ENCODE measurements around the gene PTPN2.

Gene PTPN2

GRCh38 chr18:12883684-12884405, at the start of gene PTPN2:
Gene PTPN2 (minus strand): TSS chr18:12884237. CDS start chr18:12884141, 96 bp downstream.
- peak within 1 kb of the TSS; percentile 74 for H3K4me2 ChIP-seq
- no peak within 1 kb of the TSS for H3K4me3 ChIP-seq (IDR thresholded peaks at IDR 0.05; ENCODE audit: insufficient read depth, low read depth, low read length)
- peaks cover 39% of the 10 kb centered on the region for H3K4me1 ChIP-seq (ENCODE audit: low read depth, poor library complexity, severe bottlenecking)
- peaks cover 49% of the 10 kb centered on the region for H3K79me2 ChIP-seq (ENCODE audit: insufficient read depth, low read depth)
- TF ChIP-seq CTCF (conservative IDR thresholded peaks at IDR 0.05; ENCODE audit: low read depth, low read length): no peak
- peak within 1 kb of the TSS; percentile 87 for H3K27ac ChIP-seq
- peak within 1 kb of the TSS; percentile 65; the same call in 1 of the 2 replicates for H2AFZ ChIP-seq (ENCODE audit: low read depth)
- peak within 1 kb of the TSS; percentile 88 for H3K9ac ChIP-seq
- no peaks in the 10 kb centered on the region for H3K27me3 ChIP-seq (ENCODE audit: insufficient read depth, low read depth)
- H3K36me3 ChIP-seq (ENCODE audit: insufficient read depth): no peaks in the 10 kb centered on the region
- H4K20me1 ChIP-seq (ENCODE audit: insufficient read depth): no peaks in the 10 kb centered on the region

GRCh38 chr18:12933327-12933726, 49.3 kb upstream of the PTPN2 start:
- Histone ChIP-seq H3K4me3 (IDR thresholded peaks at IDR 0.05; ENCODE audit: insufficient read depth, low read depth, low read length) (no peak overlapping the region), H3K79me2 (ENCODE audit: insufficient read depth, low read depth) (no peaks in the 10 kb centered on the region), H2AFZ (ENCODE audit: low read depth) (no peak overlapping the region), H3K36me3 (ENCODE audit: insufficient read depth) (no peaks in the 10 kb centered on the region), H3K4me1 (ENCODE audit: low read depth, poor library complexity, severe bottlenecking) (peaks cover 23% of the 10 kb centered on the region), H3K9ac (no peak overlapping the region), H4K20me1 (ENCODE audit: insufficient read depth) (no peaks in the 10 kb centered on the region), H3K4me2 (no peak overlapping the region), H3K27me3 (ENCODE audit: insufficient read depth, low read depth) (no peaks in the 10 kb centered on the region), H3K27ac (no peak overlapping the region)
- TF ChIP-seq CTCF (conservative IDR thresholded peaks at IDR 0.05; ENCODE audit: low read depth, low read length): no peak

- Histone ChIP-seq H3K27me3 (ENCODE audit: insufficient read depth, low read depth) (no peaks in the 10 kb centered on the region; the same call in 1 of the 2 replicates), H4K20me1 (ENCODE audit: insufficient read depth) (no peaks in the 10 kb centered on the region), H3K4me2 (no peak overlapping the region), H3K27ac (no peak overlapping the region), H3K36me3 (ENCODE audit: insufficient read depth) (no peaks in the 10 kb centered on the region), H2AFZ (ENCODE audit: low read depth) (no peak overlapping the region), H3K4me3 (IDR thresholded peaks at IDR 0.05; ENCODE audit: insufficient read depth, low read depth, low read length) (no peak overlapping the region), H3K4me1 (ENCODE audit: low read depth, poor library complexity, severe bottlenecking) (peaks cover 14% of the 10 kb centered on the region), H3K79me2 (ENCODE audit: insufficient read depth, low read depth) (no peaks in the 10 kb centered on the region), H3K9ac (no peak overlapping the region)
- TF ChIP-seq CTCF (conservative IDR thresholded peaks at IDR 0.05; ENCODE audit: low read depth, low read length): no peak
Measured at GRCh38 chr18:12930908-12931307, 46.9 kb upstream of the PTPN2 start.

GRCh38 chr18:12930376-12930775, 46.3 kb upstream of the PTPN2 start:
- Histone ChIP-seq H2AFZ (ENCODE audit: low read depth) (no peak overlapping the region), H3K36me3 (ENCODE audit: insufficient read depth) (no peaks in the 10 kb centered on the region), H3K4me2 (no peak overlapping the region), H3K27me3 (ENCODE audit: insufficient read depth, low read depth) (no peaks in the 10 kb centered on the region; the same call in 1 of the 2 replicates), H3K4me1 (ENCODE audit: low read depth, poor library complexity, severe bottlenecking) (peaks cover 9% of the 10 kb centered on the region), H3K79me2 (ENCODE audit: insufficient read depth, low read depth) (no peaks in the 10 kb centered on the region), H4K20me1 (ENCODE audit: insufficient read depth) (no peaks in the 10 kb centered on the region), H3K4me3 (IDR thresholded peaks at IDR 0.05; ENCODE audit: insufficient read depth, low read depth, low read length) (no peak overlapping the region), H3K27ac (no peak overlapping the region), H3K9ac (no peak overlapping the region)
- TF ChIP-seq CTCF (conservative IDR thresholded peaks at IDR 0.05; ENCODE audit: low read depth, low read length): no peak

Measured in KMS-11 (cell line).